ENCODE data around the gene PAK5. TPM values are rescaled to one million over a fixed set of nuclear protein-coding genes. Genes with fewer than 3 reads are reported as not detected.
A peak's percentile ranks its signal among the peaks of the same experiment; 100 is the strongest.

PAK5 gene
- total RNA-seq, 1 donor from 2014 or later, result not detected

- no peak for DNase-seq (ENCODE audit: low read depth in 2 of 2)
Observed at GRCh38 chr20:9523636-9524035, 315.2 kb downstream of the PAK5 start.

DNA sequence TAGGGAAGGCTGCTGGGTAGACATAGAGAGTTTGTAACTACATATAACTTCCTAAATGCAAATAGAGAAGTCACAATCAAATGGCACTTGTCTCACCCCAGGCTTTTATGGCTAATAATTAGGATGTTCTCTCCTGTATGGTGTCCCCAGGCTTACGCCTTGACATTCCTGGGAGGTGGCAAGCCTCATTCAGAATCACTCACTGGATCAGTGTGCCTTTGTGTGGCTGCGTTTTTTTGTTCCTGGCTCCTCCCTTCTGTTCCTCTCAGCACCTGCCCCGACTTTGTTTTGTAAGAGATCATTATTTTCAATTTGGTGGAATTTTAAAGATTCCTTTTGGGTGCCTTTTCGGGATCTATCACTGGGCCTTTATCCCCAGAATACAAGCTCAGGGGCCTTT is 318.8 kb downstream of the PAK5 start:
- DNase-seq (ENCODE audit: low read depth in 2 of 2), result no peak

- DNase-seq (ENCODE audit: low read depth in 2 of 2), result no peak
Observed at GRCh38 chr20:9518576-9519175, 320.2 kb downstream of the PAK5 start.

GRCh38 chr20:9517297-9518162 is 321.3 kb downstream of the PAK5 start:
- DNase-seq (ENCODE audit: low read depth in 2 of 2), result no peak

GRCh38 chr20:9516234-9516871 is 322.5 kb downstream of the PAK5 start:
- DNase-seq (ENCODE audit: low read depth in 2 of 2), result no peak

DNA sequence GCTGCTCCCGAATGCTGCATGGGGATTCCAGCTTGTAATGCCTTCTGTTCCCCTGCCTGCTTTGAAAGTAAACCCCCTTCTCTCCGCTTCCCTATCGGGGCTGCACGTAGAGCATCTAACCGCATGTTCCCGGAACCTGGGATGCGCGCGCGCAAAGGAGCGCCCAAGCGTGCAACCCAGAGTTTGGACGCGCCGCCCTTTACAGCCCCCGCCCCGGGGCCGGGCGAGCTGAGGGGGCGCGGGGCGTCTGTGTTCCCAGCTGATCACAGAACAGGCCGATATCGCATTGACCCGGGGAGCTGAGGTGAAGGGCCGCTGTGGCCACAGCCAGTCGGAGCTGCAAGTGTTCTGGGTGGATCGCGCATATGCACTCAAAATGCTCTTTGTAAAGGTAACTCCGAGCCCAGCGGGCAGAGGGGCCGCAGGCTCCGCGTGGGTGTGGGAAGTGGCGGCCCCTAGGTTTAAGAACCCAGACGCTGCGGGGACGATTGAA is 323.1 kb downstream of the PAK5 start:
- no peak for DNase-seq (ENCODE audit: low read depth in 2 of 2)

DNA sequence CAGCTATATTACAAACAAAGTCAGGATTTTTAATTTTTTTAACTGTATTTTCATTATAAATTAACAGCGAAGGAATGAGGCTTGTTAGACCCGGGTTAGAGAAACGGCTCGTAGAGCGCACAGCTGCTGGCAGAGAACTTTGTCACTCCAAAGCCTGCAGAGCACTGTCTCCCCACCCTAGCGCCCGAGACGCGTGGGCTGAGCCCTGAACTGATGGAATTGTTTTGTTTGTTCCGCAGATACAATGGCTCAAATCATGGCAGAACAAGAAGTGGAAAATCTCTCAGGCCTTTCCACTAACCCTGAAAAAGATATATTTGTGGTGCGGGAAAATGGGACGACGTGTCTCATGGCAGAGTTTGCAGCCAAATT is 323.7 kb downstream of the PAK5 start:
- DNase-seq (ENCODE audit: low read depth in 2 of 2), result no peak

GRCh38 chr20:9514461-9515213 is 324.2 kb downstream of the PAK5 start, which contains the start of gene LAMP5:
LAMP5 (plus strand) TSS chr20:9514590; CDS start chr20:9514853, 263 bp downstream.
- peak; percentile 16 to 30 for DNase-seq (ENCODE audit: low read depth in 2 of 2)

DNA sequence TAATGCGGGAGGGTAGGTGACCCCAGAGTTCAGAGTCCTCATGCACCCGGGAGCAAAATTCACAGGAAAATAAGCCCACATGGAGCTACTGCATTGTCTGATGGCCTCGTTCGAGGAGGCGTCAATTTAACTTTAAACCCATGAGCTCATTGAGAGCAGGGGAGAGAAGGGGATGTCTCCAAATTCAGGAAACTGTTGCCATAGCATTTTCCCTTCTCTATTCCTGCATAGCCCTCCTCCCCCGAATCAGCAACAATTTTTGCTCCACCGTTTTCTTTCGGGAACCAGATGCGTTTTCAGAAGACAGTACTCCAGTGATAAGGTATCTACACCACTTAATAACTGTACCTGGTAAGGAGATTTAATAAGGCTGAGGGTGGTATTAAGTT is 324.8 kb downstream of the PAK5 start:
- DNase-seq (ENCODE audit: low read depth in 2 of 2), result no peak

DNA sequence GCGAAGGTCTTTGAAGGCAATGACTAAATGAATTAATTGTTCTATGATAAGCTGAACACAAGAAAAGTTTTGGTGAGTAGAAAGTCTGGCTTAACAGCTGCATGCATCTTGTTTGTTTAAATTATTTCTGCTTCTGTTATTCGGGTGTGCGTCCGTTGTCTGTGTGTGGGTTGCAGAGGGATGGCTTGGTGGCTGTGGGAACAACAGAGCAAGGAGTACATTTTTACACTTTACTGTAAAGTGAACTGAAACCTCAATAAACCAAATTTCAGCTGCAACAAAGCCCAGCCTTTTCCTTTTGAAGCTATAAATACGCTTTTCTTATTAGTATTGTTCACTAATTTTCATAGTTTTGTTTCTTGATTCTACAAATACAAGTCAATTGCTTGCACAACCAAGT is 328.0 kb downstream of the PAK5 start:
- DNase-seq (ENCODE audit: low read depth in 2 of 2), result no peak

DNA sequence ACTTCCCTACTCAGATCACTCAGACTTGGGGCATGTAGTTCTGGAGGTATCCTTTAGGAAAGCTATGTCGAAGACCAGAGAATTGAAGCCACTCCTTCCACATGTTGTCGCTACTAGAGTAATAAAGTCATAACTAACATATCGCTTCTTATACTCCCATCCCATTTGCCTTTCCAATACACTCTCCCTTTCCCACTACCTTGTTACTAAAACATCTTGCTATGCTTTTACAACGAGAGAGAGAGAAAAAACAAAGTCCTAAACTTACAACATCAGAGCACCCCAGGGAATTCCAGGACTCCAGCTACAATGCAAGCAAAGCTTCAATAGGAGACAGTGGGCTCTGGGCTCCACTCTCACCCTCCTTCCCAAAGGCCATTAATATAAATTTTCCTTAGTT is 329.6 kb downstream of the PAK5 start:
- no peak for DNase-seq (ENCODE audit: low read depth in 2 of 2)

DNA sequence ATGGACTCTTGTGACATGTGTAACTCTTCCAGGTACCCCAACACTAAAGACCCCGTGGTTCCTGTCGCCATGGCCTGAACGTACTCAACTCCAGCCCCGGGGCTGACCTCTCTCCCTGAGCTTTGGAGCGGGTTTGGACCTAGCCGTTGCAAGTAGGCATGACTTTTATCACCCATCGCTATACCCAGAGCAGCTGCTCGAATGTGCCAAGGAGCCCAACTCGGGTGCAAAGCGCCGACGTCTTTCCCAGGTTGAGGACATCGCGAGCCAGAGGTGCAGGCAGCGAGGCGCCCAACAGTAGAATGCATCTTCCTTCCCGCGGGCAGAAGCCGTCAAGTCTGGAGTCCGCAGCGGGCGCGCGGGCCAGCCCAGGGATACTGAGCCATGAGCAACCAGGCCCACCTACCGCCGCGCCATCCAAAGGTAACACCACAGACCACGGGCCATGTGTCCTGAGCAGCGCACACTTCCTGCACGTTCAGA is 330.1 kb downstream of the PAK5 start:
- DNase-seq (ENCODE audit: low read depth in 2 of 2), result no peak

DNA sequence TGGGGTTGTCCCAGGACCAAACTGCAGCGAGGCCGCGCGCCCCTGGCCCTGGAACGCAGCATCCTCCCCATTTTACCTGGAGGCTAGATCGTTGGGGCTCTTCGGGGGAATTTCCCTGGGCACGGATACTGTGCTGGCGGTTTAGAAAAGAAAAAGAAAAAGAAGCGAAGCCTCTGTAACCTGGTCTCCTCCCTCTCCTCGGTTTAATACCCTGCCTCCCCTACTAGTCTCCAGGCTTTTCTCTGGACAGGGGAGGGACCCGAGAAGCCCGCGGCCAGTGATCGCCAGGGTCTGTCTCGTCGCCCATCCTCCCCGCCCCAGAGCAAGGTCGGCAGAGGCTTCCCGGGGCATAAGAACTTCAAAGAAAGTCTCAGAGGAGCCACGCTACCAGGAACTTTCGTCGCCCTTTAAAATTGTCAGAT is 330.6 kb downstream of the PAK5 start:
- no peak for DNase-seq (ENCODE audit: low read depth in 2 of 2)

DNA sequence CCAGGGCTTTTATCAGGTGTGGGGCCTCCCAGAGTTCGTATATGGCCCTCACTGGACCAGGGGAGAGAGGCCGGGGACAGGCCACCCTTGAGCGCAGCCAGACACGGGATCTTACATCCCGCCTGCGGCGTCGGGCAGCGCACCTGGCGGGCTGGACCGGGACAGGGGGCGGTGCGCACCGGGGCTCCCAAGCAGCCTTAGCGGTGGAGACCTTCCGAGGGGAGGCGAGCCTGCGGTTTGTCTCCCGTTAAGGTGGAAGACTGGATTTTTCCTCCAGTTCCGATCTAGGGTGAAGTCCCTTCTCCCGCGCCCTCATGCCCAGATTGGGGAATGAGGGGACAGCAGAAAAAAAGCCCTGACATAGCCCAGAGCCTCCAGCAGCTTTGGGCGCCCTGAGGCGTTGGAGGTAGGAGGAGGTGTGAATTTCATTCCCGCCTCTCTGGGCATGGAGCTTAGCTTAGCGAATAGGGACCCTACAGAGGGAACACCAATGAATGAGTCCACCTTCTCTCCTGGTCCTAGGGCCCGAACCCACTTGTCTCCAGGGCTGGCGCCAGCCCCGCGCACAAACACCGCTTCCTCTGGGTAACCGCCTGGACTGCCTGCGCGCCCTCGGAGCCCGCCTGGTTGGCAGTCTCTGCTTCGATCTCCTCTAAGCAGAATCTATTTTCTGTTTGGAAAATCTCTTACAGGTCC is 331.2 kb downstream of the PAK5 start:
- DNase-seq (ENCODE audit: low read depth in 2 of 2), result no peak

GRCh38 chr20:9506964-9507369 is 331.9 kb downstream of the PAK5 start:
- no peak for DNase-seq (ENCODE audit: low read depth in 2 of 2)

GRCh38 chr20:9506280-9506821 is 332.5 kb downstream of the PAK5 start:
- no peak for DNase-seq (ENCODE audit: low read depth in 2 of 2)

DNA sequence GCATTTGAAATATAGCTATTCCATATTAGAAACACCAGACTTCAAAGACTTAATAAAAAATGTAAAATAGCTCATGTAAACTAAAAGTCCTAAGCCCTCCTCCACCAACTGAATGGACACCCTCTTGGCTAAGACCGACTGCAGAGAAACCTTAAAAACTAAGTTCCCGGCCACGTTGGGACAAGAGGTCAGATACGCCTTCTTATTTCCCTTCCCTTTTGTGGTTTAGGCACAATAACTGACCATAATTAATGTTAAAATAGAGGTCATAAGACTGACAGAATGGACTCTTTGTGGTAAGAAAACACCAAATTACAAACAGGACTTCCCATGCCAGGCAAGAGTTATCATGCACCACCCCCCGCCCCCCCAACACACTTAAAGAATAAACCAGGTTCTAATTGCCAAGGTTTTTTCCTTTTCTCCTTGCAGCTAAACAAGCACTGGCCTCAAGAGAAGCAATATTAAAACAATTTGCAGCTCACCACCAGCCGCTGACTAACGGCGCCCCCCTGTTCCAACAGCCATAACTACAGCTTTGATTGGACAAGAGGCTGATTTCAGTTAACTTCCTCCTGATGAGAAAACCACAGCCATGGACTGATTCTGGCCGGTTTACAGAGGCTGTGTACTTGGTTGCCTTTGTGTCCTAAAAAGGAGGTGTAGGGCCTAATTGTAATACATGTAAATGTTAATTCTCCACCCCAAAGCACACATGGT is 335.2 kb downstream of the PAK5 start:
- DNase-seq (ENCODE audit: low read depth in 2 of 2), result no peak

DNA sequence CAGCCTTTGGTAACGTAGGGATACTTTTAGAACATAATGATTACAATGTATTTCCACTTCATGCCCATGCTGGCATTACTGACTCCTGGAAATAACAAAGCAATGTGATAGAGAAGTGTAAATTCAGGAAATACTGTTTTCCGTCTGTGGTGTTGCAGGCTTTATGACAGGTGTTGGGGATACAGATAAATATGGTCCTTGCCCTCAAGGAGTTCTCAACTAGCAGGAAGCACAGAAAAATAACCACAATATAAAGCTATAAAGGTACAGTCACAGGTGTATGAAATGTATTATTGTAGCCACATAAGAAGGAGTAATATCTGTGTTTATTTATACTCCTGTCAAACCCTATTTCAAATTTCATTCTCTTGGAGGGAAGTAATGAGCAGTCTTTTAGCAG is 337.4 kb downstream of the PAK5 start:
- no peak for DNase-seq (ENCODE audit: low read depth in 2 of 2)

GRCh38 chr20:9500121-9500520 is 338.8 kb downstream of the PAK5 start:
- no peak for DNase-seq (ENCODE audit: low read depth in 2 of 2)

Measured in lung microvascular endothelial cell (primary cell).